A549 (cell line): ENCODE measurements around the gene MYRIP. TPM values are rescaled to one million over a fixed set of nuclear protein-coding genes. Genes with fewer than 3 reads are reported as not detected.

Experiments used
- ATAC-seq, 2 experiments: fragments of 200-7000 bp in 1 of 2; fragments of >200 bp in 1 of 2; cut with Nextera tagmentation in 1 of 2; cut with Tn5 transposase in 1 of 2; 3 replicates each; pipeline versions ENCODE4 v1.8.0 to v1.9.1; 2018 to 2020; ENCODE audit warnings: mild to moderate bottlenecking in 1 of 2, moderate library complexity in 1 of 2
- CTCF ChIA-PET: fragments of 300-600 bp; sonication (Branson Sonifier 250); formaldehyde crosslinking; extraction: SDS; loops from one replicate; lab custom pipeline; 2021; ENCODE audit warnings: antibody characterized with exemption, inconsistent platforms; lab: Yijun Ruan, JAX
- POLR2A ChIA-PET: fragments of 350-600 bp; formaldehyde crosslinking; extraction: SDS; loops from one replicate; lab custom pipeline; 2021; ENCODE audit warnings: antibody characterized with exemption, inconsistent platforms; lab: Yijun Ruan, JAX
- DNase-seq, 2 experiments: peaks; one replicate each; pipeline versions ENCODE4 v3.0.0 to v3.0.0-alpha.2; 2011 to 2016; ENCODE audit warnings: low read depth in 1 of 2, low spot score in 1 of 2
- FAIRE-seq: peaks from 2 replicates; lab custom pipeline; 2011; peaks lifted over from hg19 to GRCh38; lab: Jason Lieb, UNC
- H3K27ac ChIP-seq, 2 experiments: fragments of >200 bp; sonication (Bioruptor Twin); formaldehyde crosslinking; 3 replicates each; pipeline ENCODE4 v1.5.1; 2016 to 2017
- H3K4me1 ChIP-seq: fragments of >200 bp; sonication (Bioruptor Twin); formaldehyde crosslinking; 3 replicates; pipeline ENCODE4 v1.6.1; 2016
- H3K4me2 ChIP-seq: fragments of >200 bp; sonication (Bioruptor Twin); formaldehyde crosslinking; 3 replicates; pipeline ENCODE4 v1.6.1; 2016
- H3K4me3 ChIP-seq: fragments of >200 bp; sonication (Bioruptor Twin); formaldehyde crosslinking; 3 replicates; pipeline ENCODE4 v1.5.1; 2016
- H3K9me3 ChIP-seq: fragments of >200 bp; sonication (Bioruptor Twin); formaldehyde crosslinking; 3 replicates; pipeline ENCODE4 v1.6.1; 2016
- BHLHE40 ChIP-seq: IDR thresholded peaks from 2 replicates; pipeline ENCODE4 v1.6.1; 2012; ENCODE audit warnings: low read depth, low read length, inconsistent platforms
- CBX8 ChIP-seq: fragments of 200-600 bp; sonication (generic); IDR thresholded peaks from 2 replicates; pipeline ENCODE4 v1.6.1; 2016
- CHD4 ChIP-seq: fragments of 200-600 bp; sonication (generic); IDR thresholded peaks from 2 replicates; pipeline ENCODE4 v1.6.1; 2016; ENCODE audit warnings: antibody characterized with exemption, mild to moderate bottlenecking, borderline replicate concordance
- EP300 ChIP-seq, 2 experiments: fragments of >200 bp; sonication (Bioruptor Twin); formaldehyde crosslinking; IDR thresholded peaks; 2 replicates in 1 of 2; 3 replicates in 1 of 2; pipeline ENCODE4 v1.6.1; 2016 to 2017
- ESRRA ChIP-seq: fragments of 150-350 bp; IDR thresholded peaks from 2 replicates; pipeline ENCODE4 v1.6.1; 2014; ENCODE audit warnings: mild to moderate bottlenecking, low read length, borderline replicate concordance
- GATA3 ChIP-seq: IDR thresholded peaks from 2 replicates; pipeline ENCODE4 v1.6.1; 2012; ENCODE audit warnings: borderline replicate concordance
- HDAC2 ChIP-seq: fragments of 200-600 bp; sonication (generic); IDR thresholded peaks from 2 replicates; pipeline ENCODE4 v1.6.1; 2016
- HEYL ChIP-seq: fragments of 250-450 bp; sonication (Bioruptor Pico); IDR thresholded peaks from 2 replicates; pipeline ENCODE4 v1.8.0; 2021; ENCODE audit warnings: mild to moderate bottlenecking, moderate library complexity
- HOXB13 ChIP-seq: fragments of 250-450 bp; sonication (Bioruptor Pico); IDR thresholded peaks from 2 replicates; pipeline ENCODE4 v1.5.0; 2020; ENCODE audit warnings: low read depth, mild to moderate bottlenecking, moderate library complexity
- HOXB5 ChIP-seq: fragments of 250-450 bp; sonication (Bioruptor Pico); IDR thresholded peaks from 2 replicates; pipeline ENCODE4 v1.5.0; 2020; ENCODE audit warnings: mild to moderate bottlenecking, moderate library complexity
- JUN ChIP-seq, 2 experiments: fragments of >200 bp; sonication (Bioruptor Twin); formaldehyde crosslinking; IDR thresholded peaks; 2 replicates in 1 of 2; 3 replicates in 1 of 2; pipeline ENCODE4 v1.6.1; 2016 to 2017
- POLR2AphosphoS2 ChIP-seq: conservative IDR thresholded peaks from 2 replicates; pipeline ENCODE4 v1.6.1; 2012; ENCODE audit warnings: low read length, improper control_type of control experiment, inconsistent platforms
- RARB ChIP-seq: fragments of 250-450 bp; sonication (Bioruptor Pico); IDR thresholded peaks from 2 replicates; pipeline ENCODE4 v1.8.0; 2021; ENCODE audit warnings: mild to moderate bottlenecking, moderate library complexity
- SREBF2 ChIP-seq: fragments of 450-650 bp; IDR thresholded peaks from 2 replicates; pipeline ENCODE4 v1.6.1; 2014; ENCODE audit warnings: mild to moderate bottlenecking, moderate library complexity
- TP53 ChIP-seq: fragments of 250-450 bp; sonication (Bioruptor Pico); IDR thresholded peaks from 2 replicates; pipeline ENCODE4 v1.5.0; 2021; ENCODE audit warnings: mild to moderate bottlenecking, moderate library complexity
- ZNF302 ChIP-seq: fragments of 250-450 bp; sonication (Bioruptor Pico); IDR thresholded peaks from 2 replicates; pipeline ENCODE4 v1.9.0; 2021; ENCODE audit warnings: inconsistent platforms, mild to moderate bottlenecking, moderate library complexity
- WGBS: methylation state at CpG from one replicate; pipeline ENCODE4 v1.1.6; 2017; ENCODE audit errors: missing lambda C conversion rate; 5-methylcytosine and 5-hydroxymethylcytosine counted together
- polyA plus RNA-seq, 4 experiments: library from polyadenylated mRNA; depleted of rRNA in 3 of 4; stranded (reverse); fragments of >200 nt; fragmentation: RNase III in 1 of 4; extraction: RNeasy Plus Mini Kit Qiagen cat#74134 plus additional on column Dnase treatment in 1 of 4; gene quantifications; 2 replicates in 3 of 4; 3 replicates in 1 of 4; pipeline ENCODE4 v1.2.3, GENCODE V29; 2011 to 2017
- TF ChIP-seq, protein P1 (sequence below): fragments of >200 bp; sonication (Bioruptor Twin); formaldehyde crosslinking; IDR thresholded peaks from 2 replicates; pipeline ENCODE4 v1.6.1; 2016
- TF ChIP-seq, protein P2 (sequence below): fragments of 200-600 bp; sonication (generic); IDR thresholded peaks from 2 replicates; pipeline ENCODE4 v1.6.1; 2016; ENCODE audit warnings: antibody characterized with exemption, mild to moderate bottlenecking, moderate library complexity
- TF ChIP-seq, protein P3 (sequence below): IDR thresholded peaks from 2 replicates; pipeline ENCODE4 v1.6.1; 2012
- TF ChIP-seq, protein P4 (sequence below): fragments of 250-450 bp; sonication (Bioruptor Pico); IDR thresholded peaks from 2 replicates; pipeline ENCODE4 v1.5.0; 2020; ENCODE audit warnings: low read depth, mild to moderate bottlenecking, moderate library complexity
- TF ChIP-seq, protein P5 (sequence below): fragments of 150-350 bp; IDR thresholded peaks from 2 replicates; pipeline ENCODE4 v1.6.1; 2014; ENCODE audit warnings: low read depth, mild to moderate bottlenecking, low read length

The MYRIP gene
- polyA plus RNA-seq, 2 of the 4 experiments (the other 2 are of a cell fraction), result not detected

DNA sequence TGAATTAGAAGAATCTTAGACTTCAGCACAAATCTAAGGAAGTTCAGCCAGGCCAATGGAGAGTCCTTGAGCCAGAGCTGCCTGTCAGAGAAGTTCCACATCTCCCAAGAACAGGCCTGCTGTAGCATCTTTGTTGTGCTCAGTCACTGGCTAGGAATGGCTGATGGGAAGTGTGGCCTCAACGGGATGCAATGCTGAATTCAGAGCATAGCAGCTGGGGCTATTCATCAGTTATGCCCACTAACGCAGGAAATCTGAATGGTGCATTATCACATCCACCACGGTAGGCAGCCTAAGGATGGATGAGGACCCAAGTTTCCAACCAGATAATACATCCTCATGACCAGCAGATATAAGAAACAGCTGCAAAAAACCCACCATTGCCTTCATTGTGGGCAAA lies 496.9 kb downstream of the MYRIP start:
- H3K27ac ChIP-seq, result no peak overlapping the region
- no peak for TF ChIP-seq CBX8
- ATAC-seq (no peak), DNase-seq (no peak), FAIRE-seq (no peak)
- CTCF ChIA-PET, result interaction anchor here (0.9 to 1.2 kb wide), 3 partner anchors 11 to 21 kb away, joined by 3 to 4 read pairs (median 3); no protein-coding TSS in a partner anchor
- 72% methylated on average over 3 of the region's 3 CpGs for WGBS
- POLR2A ChIA-PET, result no interaction called here
- H3K4me2 ChIP-seq, result no peak overlapping the region
- H3K4me3 ChIP-seq, result no peak overlapping the region
- H3K9me3 ChIP-seq, result no peaks in the 10 kb centered on the region
- peaks cover 6% of the 10 kb centered on the region; the same call in 2 of the 3 replicates for H3K4me1 ChIP-seq

DNA sequence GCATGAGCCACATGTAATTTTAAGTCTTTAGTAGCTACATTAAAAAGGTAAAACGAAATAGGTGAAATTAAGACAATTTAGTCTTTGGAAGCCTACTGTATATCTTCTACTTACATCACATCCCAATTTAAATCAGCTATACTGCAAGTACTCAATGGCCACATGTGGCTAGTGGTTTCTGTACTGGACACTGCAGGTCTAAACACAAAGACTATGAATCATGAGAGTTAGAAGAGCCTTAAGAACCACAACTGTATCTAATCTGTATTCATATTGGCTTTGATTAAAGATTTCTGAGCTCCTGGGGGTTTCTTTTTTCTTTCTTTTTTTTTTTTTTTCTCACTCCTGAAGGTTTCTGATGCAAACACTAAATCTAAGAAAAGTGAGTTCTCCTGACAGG lies 497.8 kb downstream of the MYRIP start:
- no peak overlapping the region for H3K4me2 ChIP-seq
- DNase-seq (no peak), FAIRE-seq (no peak), ATAC-seq (no peak)
- TF ChIP-seq TP53 (CRISPR knock-in tag), result no peak
- TF ChIP-seq, protein P1, sequence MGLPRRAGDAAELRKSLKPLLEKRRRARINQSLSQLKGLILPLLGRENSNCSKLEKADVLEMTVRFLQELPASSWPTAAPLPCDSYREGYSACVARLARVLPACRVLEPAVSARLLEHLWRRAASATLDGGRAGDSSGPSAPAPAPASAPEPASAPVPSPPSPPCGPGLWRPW, result no peak
- TF ChIP-seq ESRRA, result no peak
- TF ChIP-seq, protein P2, sequence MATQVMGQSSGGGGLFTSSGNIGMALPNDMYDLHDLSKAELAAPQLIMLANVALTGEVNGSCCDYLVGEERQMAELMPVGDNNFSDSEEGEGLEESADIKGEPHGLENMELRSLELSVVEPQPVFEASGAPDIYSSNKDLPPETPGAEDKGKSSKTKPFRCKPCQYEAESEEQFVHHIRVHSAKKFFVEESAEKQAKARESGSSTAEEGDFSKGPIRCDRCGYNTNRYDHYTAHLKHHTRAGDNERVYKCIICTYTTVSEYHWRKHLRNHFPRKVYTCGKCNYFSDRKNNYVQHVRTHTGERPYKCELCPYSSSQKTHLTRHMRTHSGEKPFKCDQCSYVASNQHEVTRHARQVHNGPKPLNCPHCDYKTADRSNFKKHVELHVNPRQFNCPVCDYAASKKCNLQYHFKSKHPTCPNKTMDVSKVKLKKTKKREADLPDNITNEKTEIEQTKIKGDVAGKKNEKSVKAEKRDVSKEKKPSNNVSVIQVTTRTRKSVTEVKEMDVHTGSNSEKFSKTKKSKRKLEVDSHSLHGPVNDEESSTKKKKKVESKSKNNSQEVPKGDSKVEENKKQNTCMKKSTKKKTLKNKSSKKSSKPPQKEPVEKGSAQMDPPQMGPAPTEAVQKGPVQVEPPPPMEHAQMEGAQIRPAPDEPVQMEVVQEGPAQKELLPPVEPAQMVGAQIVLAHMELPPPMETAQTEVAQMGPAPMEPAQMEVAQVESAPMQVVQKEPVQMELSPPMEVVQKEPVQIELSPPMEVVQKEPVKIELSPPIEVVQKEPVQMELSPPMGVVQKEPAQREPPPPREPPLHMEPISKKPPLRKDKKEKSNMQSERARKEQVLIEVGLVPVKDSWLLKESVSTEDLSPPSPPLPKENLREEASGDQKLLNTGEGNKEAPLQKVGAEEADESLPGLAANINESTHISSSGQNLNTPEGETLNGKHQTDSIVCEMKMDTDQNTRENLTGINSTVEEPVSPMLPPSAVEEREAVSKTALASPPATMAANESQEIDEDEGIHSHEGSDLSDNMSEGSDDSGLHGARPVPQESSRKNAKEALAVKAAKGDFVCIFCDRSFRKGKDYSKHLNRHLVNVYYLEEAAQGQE, result no peak
- no peak for TF ChIP-seq SREBF2
- TF ChIP-seq RARB (CRISPR knock-in tag), result no peak
- no peak for TF ChIP-seq HOXB5 (CRISPR knock-in tag)
- no peak for TF ChIP-seq CHD4
- TF ChIP-seq GATA3, result no peak
- TF ChIP-seq, protein P3, sequence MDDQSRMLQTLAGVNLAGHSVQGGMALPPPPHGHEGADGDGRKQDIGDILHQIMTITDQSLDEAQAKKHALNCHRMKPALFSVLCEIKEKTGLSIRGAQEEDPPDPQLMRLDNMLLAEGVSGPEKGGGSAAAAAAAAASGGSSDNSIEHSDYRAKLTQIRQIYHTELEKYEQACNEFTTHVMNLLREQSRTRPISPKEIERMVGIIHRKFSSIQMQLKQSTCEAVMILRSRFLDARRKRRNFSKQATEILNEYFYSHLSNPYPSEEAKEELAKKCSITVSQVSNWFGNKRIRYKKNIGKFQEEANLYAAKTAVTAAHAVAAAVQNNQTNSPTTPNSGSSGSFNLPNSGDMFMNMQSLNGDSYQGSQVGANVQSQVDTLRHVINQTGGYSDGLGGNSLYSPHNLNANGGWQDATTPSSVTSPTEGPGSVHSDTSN, result no peak
- TF ChIP-seq, protein P4, sequence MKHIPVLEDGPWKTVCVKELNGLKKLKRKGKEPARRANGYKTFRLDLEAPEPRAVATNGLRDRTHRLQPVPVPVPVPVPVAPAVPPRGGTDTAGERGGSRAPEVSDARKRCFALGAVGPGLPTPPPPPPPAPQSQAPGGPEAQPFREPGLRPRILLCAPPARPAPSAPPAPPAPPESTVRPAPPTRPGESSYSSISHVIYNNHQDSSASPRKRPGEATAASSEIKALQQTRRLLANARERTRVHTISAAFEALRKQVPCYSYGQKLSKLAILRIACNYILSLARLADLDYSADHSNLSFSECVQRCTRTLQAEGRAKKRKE (CRISPR knock-in tag), result no peak
- TF ChIP-seq ZNF302 (CRISPR knock-in tag), result no peak
- TF ChIP-seq HEYL (CRISPR knock-in tag), result no peak
- no peak for TF ChIP-seq JUN (IDR thresholded peaks at IDR 0.05)
- no peak for TF ChIP-seq POLR2AphosphoS2
- no peak for TF ChIP-seq EP300 (IDR thresholded peaks at IDR 0.05)
- TF ChIP-seq BHLHE40, result no peak
- TF ChIP-seq, protein P5, sequence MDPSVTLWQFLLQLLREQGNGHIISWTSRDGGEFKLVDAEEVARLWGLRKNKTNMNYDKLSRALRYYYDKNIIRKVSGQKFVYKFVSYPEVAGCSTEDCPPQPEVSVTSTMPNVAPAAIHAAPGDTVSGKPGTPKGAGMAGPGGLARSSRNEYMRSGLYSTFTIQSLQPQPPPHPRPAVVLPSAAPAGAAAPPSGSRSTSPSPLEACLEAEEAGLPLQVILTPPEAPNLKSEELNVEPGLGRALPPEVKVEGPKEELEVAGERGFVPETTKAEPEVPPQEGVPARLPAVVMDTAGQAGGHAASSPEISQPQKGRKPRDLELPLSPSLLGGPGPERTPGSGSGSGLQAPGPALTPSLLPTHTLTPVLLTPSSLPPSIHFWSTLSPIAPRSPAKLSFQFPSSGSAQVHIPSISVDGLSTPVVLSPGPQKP, result no peak
- TF ChIP-seq HOXB13 (CRISPR knock-in tag), result no peak
- no peak for TF ChIP-seq HDAC2
- no peak overlapping the region for H3K4me3 ChIP-seq
- H3K4me1 ChIP-seq, result peaks cover 6% of the 10 kb centered on the region; the same call in 2 of the 3 replicates
- CTCF ChIA-PET, result interaction anchor here (0.9 kb wide), 2 partner anchors 10 to 20 kb away, joined by 3 to 4 read pairs; no protein-coding TSS in a partner anchor
- no peak overlapping the region for H3K27ac ChIP-seq
- H3K9me3 ChIP-seq, result no peaks in the 10 kb centered on the region
- 21% methylated on average over 1 of the region's 1 CpG for WGBS
- POLR2A ChIA-PET, result no interaction called here
